K562 (cell line): ENCODE results near the gene NUDT5. TPM values are rescaled to one million over a fixed set of nuclear protein-coding genes. Genes with fewer than 3 reads are reported as not detected.

Experiments
- CHD7 ChIP-seq: fragments of 200-600 bp; sonication (generic); IDR thresholded peaks from one replicate; pipeline ENCODE4 v1.6.1; 2012; ENCODE audit warnings: mild to moderate bottlenecking, low read depth, low read length, inconsistent platforms
- CXXC5 ChIP-seq: fragments of 250-450 bp; sonication (Bioruptor Pico); IDR thresholded peaks from 2 replicates; pipeline ENCODE4 v1.8.0; 2022; ENCODE audit warnings: inconsistent platforms, mild to moderate bottlenecking, moderate library complexity
- FOXO4 ChIP-seq: fragments of 450-650 bp; formaldehyde crosslinking; IDR thresholded peaks from 2 replicates; pipeline ENCODE4 v1.4.0; 2020; ENCODE audit warnings: mild to moderate bottlenecking, moderate library complexity
- GABPA ChIP-seq: fragments of 200-800 bp; sonication (Bioruptor generic); conservative IDR thresholded peaks from 2 replicates; pipeline ENCODE4 v1.6.1; 2016; ENCODE audit warnings: low read depth, missing genetic modification characterization, missing compliant biosample characterization
- IFI16 ChIP-seq: fragments of 250-450 bp; sonication (Bioruptor Pico); IDR thresholded peaks from 2 replicates; pipeline ENCODE4 v2.1.2; 2022; ENCODE audit warnings: mild to moderate bottlenecking, inconsistent platforms
- KLF1 ChIP-seq: fragments of 450-650 bp; IDR thresholded peaks from 2 replicates; pipeline ENCODE4 v1.6.1; 2016; ENCODE audit warnings: missing genetic modification characterization, missing compliant biosample characterization
- PML ChIP-seq: IDR thresholded peaks from 2 replicates; pipeline ENCODE4 v1.6.1; 2012; ENCODE audit warnings: low read length, inconsistent platforms
- POU5F1 ChIP-seq: fragments of 150-350 bp; IDR thresholded peaks from 2 replicates; pipeline ENCODE4 v1.6.1; 2014; ENCODE audit warnings: borderline replicate concordance, low read length, low read depth, mild to moderate bottlenecking; ENCODE audit not compliant: partially characterized antibody
- polyA plus RNA-seq, 8 experiments: library from polyadenylated mRNA; depleted of rRNA in 4 of 8; stranded (reverse) in 5 of 8; unstranded in 3 of 8; fragments of >200 nt; fragmentation: Nextera tagmentation in 2 of 8; fragmentation: Illumina TruSeq in 1 of 8; extraction: Ambion mirVana in 2 of 8; extraction: Trizol in 1 of 8; gene quantifications; 2 replicates each; pipeline versions ENCODE4 v1.2.1 to v1.2.3, GENCODE V29; 2011 to 2014; ENCODE audit warnings: inconsistent platforms in 1 of 8, missing spikeins in 1 of 8
- total RNA-seq, 7 experiments: library from RNA; depleted of rRNA in 6 of 7; stranded (reverse); fragments of >200 nt in 6 of 7; fragmentation: Illumina TruSeq in 2 of 7; extraction: Trizol in 2 of 7; gene quantifications; 2 replicates each; pipeline versions ENCODE4 v1.2.1 to v1.2.3, GENCODE V29; 2011 to 2021; ENCODE audit warnings: low replicate concordance in 1 of 7
- TF ChIP-seq, protein P1 (sequence below), 2 experiments: IDR thresholded peaks in 1 of 2; conservative IDR thresholded peaks in 1 of 2; 2 replicates each; pipeline ENCODE4 v1.6.1; 2016; ENCODE audit warnings: low read depth in 2 of 2, mild to moderate bottlenecking in 1 of 2, missing compliant biosample characterization in 1 of 2, missing genetic modification characterization in 1 of 2, moderate library complexity in 1 of 2

NUDT5 gene
- total and polyA plus RNA-seq, 9 of the 15 experiments (the other 6 are each of a cell fraction or from before 2014, with no cell fraction given): 87.7 to 422 (median 186) TPM

- TF ChIP-seq CHD7 (no peak), CXXC5 (CRISPR knock-in tag) (peak; percentile 82), POU5F1 (peak; percentile 68), PML (peak; percentile 60), GABPA (peak; percentile 99), FOXO4 (CRISPR knock-in tag) (no peak), KLF1 (tag) (peak; percentile 49; the same call in 1 of the 2 replicates), IFI16 (no peak)
- TF ChIP-seq, protein P1, sequence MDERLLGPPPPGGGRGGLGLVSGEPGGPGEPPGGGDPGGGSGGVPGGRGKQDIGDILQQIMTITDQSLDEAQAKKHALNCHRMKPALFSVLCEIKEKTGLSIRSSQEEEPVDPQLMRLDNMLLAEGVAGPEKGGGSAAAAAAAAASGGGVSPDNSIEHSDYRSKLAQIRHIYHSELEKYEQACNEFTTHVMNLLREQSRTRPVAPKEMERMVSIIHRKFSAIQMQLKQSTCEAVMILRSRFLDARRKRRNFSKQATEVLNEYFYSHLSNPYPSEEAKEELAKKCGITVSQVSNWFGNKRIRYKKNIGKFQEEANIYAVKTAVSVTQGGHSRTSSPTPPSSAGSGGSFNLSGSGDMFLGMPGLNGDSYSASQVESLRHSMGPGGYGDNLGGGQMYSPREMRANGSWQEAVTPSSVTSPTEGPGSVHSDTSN (CRISPR knock-in tag; IDR thresholded peaks at IDR 0.05; ENCODE audit: low read depth): no peak
- TF ChIP-seq, protein P1 (tag; conservative IDR thresholded peaks at IDR 0.05; ENCODE audit: low read depth): no peak
Observed at GRCh38 chr10:12195603-12196506, at the start of gene NUDT5, which contains the start of gene CDC123 (continued).
